H1 (cell line): ENCODE measurements around the gene TTLL5. TPM values are rescaled to one million over a fixed set of nuclear protein-coding genes. Genes with fewer than 3 reads are reported as not detected.

Source experiments
- MAX ChIP-seq: IDR thresholded peaks from 2 replicates; pipeline ENCODE4 v1.6.1; 2012; ENCODE audit warnings: inconsistent platforms
- POLR2AphosphoS5 ChIP-seq: IDR thresholded peaks from 2 replicates; pipeline ENCODE4 v1.6.1; 2011; ENCODE audit warnings: low read depth, low read length
- RAD21 ChIP-seq, 2 experiments: IDR thresholded peaks in 1 of 2; conservative IDR thresholded peaks in 1 of 2; 2 replicates each; pipeline ENCODE4 v1.6.1; 2011; ENCODE audit warnings: low read depth in 2 of 2, low read length in 2 of 2, improper control_type of control experiment in 1 of 2, inconsistent platforms in 1 of 2, mild to moderate bottlenecking in 1 of 2, moderate library complexity in 1 of 2
- TAF7 ChIP-seq: optimal IDR thresholded peaks from 2 replicates; pipeline ENCODE3; 2011; ENCODE audit warnings: low read depth, mild to moderate bottlenecking, inconsistent platforms, low read length, moderate library complexity, borderline replicate concordance
- polyA plus RNA-seq, 7 experiments: library from polyadenylated mRNA; depleted of rRNA in 3 of 7; stranded (reverse) in 5 of 7; unstranded in 2 of 7; fragments of >200 nt in 5 of 7; fragments of 200-250 nt in 2 of 7; gene quantifications; 1 replicate in 5 of 7; 2 replicates in 1 of 7; 4 replicates in 1 of 7; pipeline versions ENCODE4 v1.2.1 to v1.2.3, GENCODE V29; 2011 to 2013; ENCODE audit warnings: missing spikeins in 2 of 7, mixed read lengths in 2 of 7
- total RNA-seq: library from RNA; stranded (reverse); fragmentation: NEBNext Ultra II Directional; extraction: Animal tissue kit (Norgen Biotek cat#: 25700); gene quantifications from 2 replicates; pipeline ENCODE4 v1.2.1, GENCODE V29; 2021

Gene TTLL5
- total and polyA plus RNA-seq, 2 of the 8 experiments (the other 6 are each of a cell fraction or from before 2014, with no cell fraction given) = 16.1 to 45.9 TPM

GRCh38 chr14:75913183-75913582 is 252.1 kb downstream of the TTLL5 start (continued):
- TF ChIP-seq TAF7 (no peak), MAX (no peak), RAD21 (IDR thresholded peaks at IDR 0.05 in 1 of 2, conservative IDR thresholded peaks at IDR 0.05 in 1 of 2; ENCODE audit: low read depth in 2 of 2, low read length in 2 of 2) (no peak), POLR2AphosphoS5 (no peak)
